ENCODE results near the gene MCC.
"Not testable (repeated sequence)": the region's sequence is repeated elsewhere in the genome, so short reads cannot be mapped to it uniquely, and the experiment has no call there.

The MCC gene

GRCh38 chr5:113488645-113489184 lies 462 bp upstream of the MCC start:
- POLR2A ChIA-PET (ENCODE audit: low non-redundant PET), result no interaction called here

GRCh38 chr5:113487416-113487780 lies 855 bp downstream of the MCC start:
- ChIA-PET POLR2A (ENCODE audit: low non-redundant PET) (interaction anchor here (0.7 to 0.9 kb wide), 2 partner anchors 84 to 564 kb away, joined by 3 to 4 read pairs; no protein-coding TSS in a partner anchor), CTCF (interaction anchor here (0.5 to 2.2 kb wide), 8 partner anchors 9 to 323 kb away, joined by 3 to 8 read pairs (median 4); no protein-coding TSS in a partner anchor)
- H3K27ac ChIP-seq, result peak overlapping the region; percentile 88
- no peak for TF ChIP-seq CTCF (conservative IDR thresholded peaks at IDR 0.05; ENCODE audit: low read depth)
- DNase-seq (ENCODE audit: low spot score), result peak; percentile 59

More at GRCh38 chr5:113488645-113489184, 462 bp upstream of the MCC start:
- no peak for DNase-seq (ENCODE audit: low spot score)
- H3K27ac ChIP-seq, result peak overlapping the region; percentile 88
- CTCF ChIA-PET, result interaction anchor here (1.4 to 2.2 kb wide), 3 partner anchors 61 to 493 kb away, joined by 5 to 8 read pairs (median 6); no protein-coding TSS in a partner anchor
- TF ChIP-seq CTCF (conservative IDR thresholded peaks at IDR 0.05; ENCODE audit: low read depth), result no peak

GRCh38 chr5:113480243-113480642 lies 8.0 kb downstream of the MCC start:
- ChIA-PET CTCF (no interaction called here), POLR2A (ENCODE audit: low non-redundant PET) (no interaction called here)
- H3K27ac ChIP-seq, result no peak overlapping the region
- TF ChIP-seq CTCF (conservative IDR thresholded peaks at IDR 0.05; ENCODE audit: low read depth), result no peak
- no peak for DNase-seq (ENCODE audit: low spot score)

- CTCF ChIA-PET, result no interaction called here
- DNase-seq (ENCODE audit: low spot score), result no peak
- POLR2A ChIA-PET (ENCODE audit: low non-redundant PET), result no interaction called here
- no peak overlapping the region for H3K27ac ChIP-seq
- no peak for TF ChIP-seq CTCF (conservative IDR thresholded peaks at IDR 0.05; ENCODE audit: low read depth)
Observed at GRCh38 chr5:113478691-113479090, 9.6 kb downstream of the MCC start.

- H3K27ac ChIP-seq, result no peak overlapping the region
- DNase-seq (ENCODE audit: low spot score), result no peak
- TF ChIP-seq CTCF (conservative IDR thresholded peaks at IDR 0.05; ENCODE audit: low read depth), result no peak
- ChIA-PET CTCF (interaction anchor here (0.5 to 0.6 kb wide), 3 partner anchors 10 to 1514 kb away, joined by 3 to 10 read pairs (median 4); no protein-coding TSS in a partner anchor), POLR2A (ENCODE audit: low non-redundant PET) (no interaction called here)
Observed at GRCh38 chr5:113474100-113474728, 14.0 kb downstream of the MCC start.

GRCh38 chr5:113463032-113463431 lies 25.2 kb downstream of the MCC start:
- ChIA-PET POLR2A (ENCODE audit: low non-redundant PET) (no interaction called here), CTCF (no interaction called here)
- DNase-seq (ENCODE audit: low spot score), result no peak
- no peak for TF ChIP-seq CTCF (conservative IDR thresholded peaks at IDR 0.05; ENCODE audit: low read depth)
- no peak overlapping the region for H3K27ac ChIP-seq

GRCh38 chr5:113457106-113457505 lies 31.1 kb downstream of the MCC start:
- DNase-seq (ENCODE audit: low spot score); CTCF ChIA-PET; H3K27ac ChIP-seq; POLR2A ChIA-PET (ENCODE audit: low non-redundant PET): not testable (repeated sequence)
